HG03432 (cell line): ENCODE measurements around the gene RHO.

Experiments used
- ATAC-seq: cut with Tn5 transposase; IDR thresholded peaks from one replicate; pipeline ENCODE4 v1.9.1; 2021; ENCODE audit warnings: mild to moderate bottlenecking, moderate library complexity; ENCODE audit not compliant: unreplicated experiment

Gene RHO

GRCh38 chr3:129518581-129518980 lies 9.9 kb upstream of the RHO start:
- no peak for ATAC-seq

- no peak for ATAC-seq
These were observed 9.0 kb upstream of the RHO start for GRCh38 chr3:129519449-129519848.

DNA sequence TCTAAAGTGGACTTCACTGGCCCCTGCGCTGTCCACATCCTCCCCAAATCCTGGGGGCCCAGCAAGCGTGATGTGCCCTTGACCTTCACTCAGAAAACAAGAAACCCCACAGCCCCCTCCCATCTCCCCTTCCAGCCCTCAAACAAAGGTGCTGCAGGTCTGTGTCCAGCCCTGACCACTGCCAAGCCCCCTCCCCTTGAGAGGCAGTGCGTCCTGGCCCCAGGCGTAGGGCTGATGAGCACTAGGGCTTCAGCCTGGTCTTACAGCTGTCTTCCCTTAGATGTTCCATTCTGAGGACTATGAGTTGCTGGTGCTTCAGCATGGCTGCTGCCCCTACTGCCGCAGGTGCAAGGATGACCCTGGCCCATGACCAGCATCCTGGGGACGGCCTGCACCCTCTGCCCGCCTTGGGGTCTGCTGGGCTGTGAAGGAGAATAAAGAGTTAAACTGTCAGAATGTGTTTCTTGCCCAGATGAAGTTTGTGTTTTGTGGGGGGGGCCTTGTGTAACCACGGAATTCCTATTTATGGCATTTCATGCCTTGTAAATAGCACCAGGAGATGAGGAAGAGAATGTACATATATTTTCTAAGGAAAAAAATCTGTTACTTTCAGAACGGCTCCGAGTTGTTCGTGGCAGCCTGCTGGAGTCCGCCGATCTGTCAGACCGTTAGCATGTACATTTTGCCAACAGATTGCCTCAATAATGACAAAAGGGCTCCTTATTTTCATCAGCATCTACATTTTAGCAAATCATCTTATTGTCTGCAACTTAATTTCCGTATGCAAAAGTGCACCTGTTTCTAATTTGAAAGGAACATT lies 8.3 kb upstream of the RHO start:
- no peak for ATAC-seq

DNA sequence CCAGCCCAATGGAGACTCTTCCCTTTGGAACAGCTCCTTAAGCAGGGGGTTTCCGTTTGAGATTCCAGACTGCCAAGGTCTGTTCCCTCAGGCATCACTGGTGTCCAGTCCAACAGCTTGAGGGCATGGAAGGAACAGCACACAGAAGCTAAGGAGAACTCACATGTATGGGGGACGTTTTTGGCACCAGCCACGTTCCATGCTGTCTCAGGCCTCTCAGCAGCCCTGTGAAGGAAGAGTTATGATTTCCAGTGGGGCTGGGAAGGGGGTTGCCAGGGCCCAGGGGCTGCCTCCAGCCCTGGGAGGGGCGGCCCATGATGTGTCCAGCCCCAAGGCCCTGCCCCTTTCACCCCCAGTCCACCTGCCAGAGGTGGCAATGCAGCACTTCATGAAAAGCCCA lies 7.5 kb upstream of the RHO start:
- ATAC-seq: no peak

GRCh38 chr3:129521611-129522010 lies 6.8 kb upstream of the RHO start:
- no peak for ATAC-seq

DNA sequence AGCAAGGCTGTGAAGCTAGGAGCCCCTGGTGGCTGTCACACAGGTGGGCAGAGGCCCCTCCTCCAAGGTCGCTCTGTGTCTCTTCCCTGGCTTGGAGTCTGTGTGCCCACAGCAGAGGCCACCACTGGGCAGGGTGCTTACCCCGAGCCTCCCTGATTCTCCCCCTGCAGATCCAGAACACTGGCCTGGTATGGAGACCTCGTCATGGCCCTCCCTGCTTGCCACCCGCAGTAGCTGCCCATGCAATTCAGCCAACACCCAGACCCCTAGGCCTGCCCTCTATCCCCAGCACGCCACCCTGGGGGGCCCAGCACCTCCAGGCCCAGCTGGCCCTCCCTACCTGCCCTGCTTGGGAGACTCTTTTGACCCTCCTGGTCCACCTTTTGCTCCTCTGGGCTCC lies 5.5 kb upstream of the RHO start:
- ATAC-seq: no peak

DNA sequence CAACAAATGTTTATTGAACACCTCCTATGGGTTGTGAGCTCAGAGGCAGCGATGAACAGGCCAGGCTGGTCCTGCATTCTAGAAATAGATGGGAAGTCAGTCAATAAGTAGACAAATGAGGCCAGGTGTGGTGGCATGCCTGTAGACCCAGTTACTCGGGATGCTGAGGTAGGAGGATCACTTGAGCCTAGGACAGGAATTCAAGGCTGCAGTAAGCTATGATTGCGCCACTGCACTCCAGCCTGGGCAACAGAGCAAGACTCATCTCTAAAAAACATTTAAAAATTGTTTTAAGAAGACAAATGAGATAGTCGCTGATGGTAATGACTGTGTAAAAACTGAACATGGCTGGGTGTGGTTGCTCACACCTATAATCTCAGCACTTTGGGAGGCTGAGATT lies 4.4 kb upstream of the RHO start:
- ATAC-seq: no peak

- ATAC-seq: no peak
These were observed 3.0 kb upstream of the RHO start for GRCh38 chr3:129525341-129525968.

DNA sequence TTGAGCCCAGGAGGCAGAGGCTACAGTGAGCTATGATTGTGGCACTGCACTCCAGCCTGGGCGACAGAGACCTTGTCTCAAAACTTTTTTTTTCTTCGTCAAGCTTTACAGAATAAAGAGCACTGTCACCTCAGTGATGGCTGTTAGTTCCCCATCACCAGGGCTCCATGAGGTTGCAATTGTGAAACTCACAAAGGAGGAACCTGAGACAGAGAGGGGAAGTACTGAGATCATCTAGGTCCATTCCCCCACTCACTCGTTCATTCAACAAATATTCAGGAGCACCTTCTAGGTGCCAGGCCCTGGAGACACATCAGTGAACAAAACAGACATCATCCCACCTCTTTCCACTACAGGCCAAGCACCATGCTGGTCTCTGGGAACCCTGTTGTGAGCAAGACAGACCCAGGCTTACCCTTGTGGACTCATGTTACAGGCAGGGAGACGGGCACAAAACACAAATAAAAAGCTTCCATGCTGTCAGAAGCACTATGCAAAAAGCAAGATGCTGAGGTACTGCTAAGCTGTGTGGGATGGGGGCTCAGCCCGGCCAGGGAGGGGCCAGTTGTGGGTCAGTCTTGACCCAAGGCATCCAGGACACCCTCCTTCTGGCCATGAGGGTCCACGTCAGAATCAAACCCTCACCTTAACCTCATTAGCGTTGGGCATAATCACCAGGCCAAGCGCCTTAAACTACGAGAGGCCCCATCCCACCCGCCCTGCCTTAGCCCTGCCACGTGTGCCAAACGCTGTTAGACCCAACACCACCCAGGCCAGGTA lies 2.1 kb upstream of the RHO start:
- peak; percentile 92 for ATAC-seq

- no peak for ATAC-seq
These were observed 1.2 kb upstream of the RHO start for GRCh38 chr3:129527262-129527661.

- ATAC-seq: no peak
These were observed 1.2 kb downstream of the RHO start for GRCh38 chr3:129529436-129530210.

GRCh38 chr3:129530251-129530791 lies 1.9 kb downstream of the RHO start:
- ATAC-seq: no peak

DNA sequence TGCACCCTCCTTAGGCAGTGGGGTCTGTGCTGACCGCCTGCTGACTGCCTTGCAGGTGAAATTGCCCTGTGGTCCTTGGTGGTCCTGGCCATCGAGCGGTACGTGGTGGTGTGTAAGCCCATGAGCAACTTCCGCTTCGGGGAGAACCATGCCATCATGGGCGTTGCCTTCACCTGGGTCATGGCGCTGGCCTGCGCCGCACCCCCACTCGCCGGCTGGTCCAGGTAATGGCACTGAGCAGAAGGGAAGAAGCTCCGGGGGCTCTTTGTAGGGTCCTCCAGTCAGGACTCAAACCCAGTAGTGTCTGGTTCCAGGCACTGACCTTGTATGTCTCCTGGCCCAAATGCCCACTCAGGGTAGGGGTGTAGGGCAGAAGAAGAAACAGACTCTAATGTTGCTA lies 2.4 kb downstream of the RHO start:
- no peak for ATAC-seq

DNA sequence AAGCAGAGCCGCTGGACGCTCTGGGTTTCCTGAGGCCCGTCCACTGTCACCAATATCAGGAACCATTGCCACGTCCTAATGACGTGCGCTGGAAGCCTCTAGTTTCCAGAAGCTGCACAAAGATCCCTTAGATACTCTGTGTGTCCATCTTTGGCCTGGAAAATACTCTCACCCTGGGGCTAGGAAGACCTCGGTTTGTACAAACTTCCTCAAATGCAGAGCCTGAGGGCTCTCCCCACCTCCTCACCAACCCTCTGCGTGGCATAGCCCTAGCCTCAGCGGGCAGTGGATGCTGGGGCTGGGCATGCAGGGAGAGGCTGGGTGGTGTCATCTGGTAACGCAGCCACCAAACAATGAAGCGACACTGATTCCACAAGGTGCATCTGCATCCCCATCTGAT lies 3.3 kb downstream of the RHO start:
- no peak for ATAC-seq

DNA sequence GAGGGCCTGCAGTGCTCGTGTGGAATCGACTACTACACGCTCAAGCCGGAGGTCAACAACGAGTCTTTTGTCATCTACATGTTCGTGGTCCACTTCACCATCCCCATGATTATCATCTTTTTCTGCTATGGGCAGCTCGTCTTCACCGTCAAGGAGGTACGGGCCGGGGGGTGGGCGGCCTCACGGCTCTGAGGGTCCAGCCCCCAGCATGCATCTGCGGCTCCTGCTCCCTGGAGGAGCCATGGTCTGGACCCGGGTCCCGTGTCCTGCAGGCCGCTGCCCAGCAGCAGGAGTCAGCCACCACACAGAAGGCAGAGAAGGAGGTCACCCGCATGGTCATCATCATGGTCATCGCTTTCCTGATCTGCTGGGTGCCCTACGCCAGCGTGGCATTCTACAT lies 3.8 kb downstream of the RHO start:
- ATAC-seq: no peak

- no peak for ATAC-seq
These were observed 5.0 kb downstream of the RHO start for GRCh38 chr3:129533406-129533805.

- no peak for ATAC-seq
These were observed 6.1 kb downstream of the RHO start for GRCh38 chr3:129534428-129535027.

DNA sequence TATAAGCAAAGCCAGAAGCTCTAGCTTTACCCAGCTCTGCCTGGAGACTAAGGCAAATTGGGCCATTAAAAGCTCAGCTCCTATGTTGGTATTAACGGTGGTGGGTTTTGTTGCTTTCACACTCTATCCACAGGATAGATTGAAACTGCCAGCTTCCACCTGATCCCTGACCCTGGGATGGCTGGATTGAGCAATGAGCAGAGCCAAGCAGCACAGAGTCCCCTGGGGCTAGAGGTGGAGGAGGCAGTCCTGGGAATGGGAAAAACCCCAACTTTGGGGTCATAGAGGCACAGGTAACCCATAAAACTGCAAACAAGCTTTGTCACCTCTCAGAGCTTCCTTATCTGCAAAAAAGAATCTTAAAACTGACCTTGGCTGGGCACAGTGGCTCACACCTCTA lies 6.6 kb downstream of the RHO start:
- ATAC-seq: no peak

GRCh38 chr3:129536374-129536667 lies 7.9 kb downstream of the RHO start:
- no peak for ATAC-seq

GRCh38 chr3:129536804-129537203 lies 8.4 kb downstream of the RHO start:
- ATAC-seq: no peak

DNA sequence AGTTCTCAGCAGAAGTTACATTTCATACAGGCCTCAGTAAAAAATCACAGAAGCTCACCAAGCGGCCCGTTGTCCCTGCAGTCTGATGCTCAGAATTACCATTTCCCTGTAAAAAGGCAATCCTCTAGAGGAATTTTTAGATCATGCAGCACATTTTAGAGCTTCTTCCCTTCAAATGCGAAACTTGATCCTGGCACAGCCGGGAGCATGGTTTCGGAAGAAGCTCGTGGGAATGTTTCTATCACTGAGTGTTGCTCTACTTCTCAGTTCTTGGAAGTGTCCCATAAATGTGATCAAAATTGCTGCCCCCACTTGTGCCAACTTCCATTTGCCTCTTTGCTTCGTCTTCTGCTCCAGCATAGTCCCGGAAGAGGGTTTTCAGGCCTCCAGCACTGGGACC lies 10.8 kb downstream of the RHO start:
- ATAC-seq: no peak
